ENCODE results near the gene USH2A.

GRCh38 chr1:215754112-215754511 is 669.1 kb downstream of the USH2A start:
- TF ChIP-seq, protein P1, sequence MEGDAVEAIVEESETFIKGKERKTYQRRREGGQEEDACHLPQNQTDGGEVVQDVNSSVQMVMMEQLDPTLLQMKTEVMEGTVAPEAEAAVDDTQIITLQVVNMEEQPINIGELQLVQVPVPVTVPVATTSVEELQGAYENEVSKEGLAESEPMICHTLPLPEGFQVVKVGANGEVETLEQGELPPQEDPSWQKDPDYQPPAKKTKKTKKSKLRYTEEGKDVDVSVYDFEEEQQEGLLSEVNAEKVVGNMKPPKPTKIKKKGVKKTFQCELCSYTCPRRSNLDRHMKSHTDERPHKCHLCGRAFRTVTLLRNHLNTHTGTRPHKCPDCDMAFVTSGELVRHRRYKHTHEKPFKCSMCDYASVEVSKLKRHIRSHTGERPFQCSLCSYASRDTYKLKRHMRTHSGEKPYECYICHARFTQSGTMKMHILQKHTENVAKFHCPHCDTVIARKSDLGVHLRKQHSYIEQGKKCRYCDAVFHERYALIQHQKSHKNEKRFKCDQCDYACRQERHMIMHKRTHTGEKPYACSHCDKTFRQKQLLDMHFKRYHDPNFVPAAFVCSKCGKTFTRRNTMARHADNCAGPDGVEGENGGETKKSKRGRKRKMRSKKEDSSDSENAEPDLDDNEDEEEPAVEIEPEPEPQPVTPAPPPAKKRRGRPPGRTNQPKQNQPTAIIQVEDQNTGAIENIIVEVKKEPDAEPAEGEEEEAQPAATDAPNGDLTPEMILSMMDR (IDR thresholded peaks at IDR 0.05; ENCODE audit: insufficient read depth, low read length, poor library complexity, severe bottlenecking): no peak
- no peak for TF ChIP-seq EZH2phosphoT487 (conservative IDR thresholded peaks at IDR 0.05; ENCODE audit: low read length)

Measured in SU-DHL-6 (cell line).